ENCODE results near the gene LGR6. TPM values are rescaled to one million over a fixed set of nuclear protein-coding genes. Genes with fewer than 3 reads are reported as not detected.
A peak's percentile ranks its signal among the peaks of the same experiment; 100 is the strongest.

LGR6 gene
- total and polyA plus RNA-seq, 2 experiments from 2014 or later = 0.66 to 0.89 TPM

DNA sequence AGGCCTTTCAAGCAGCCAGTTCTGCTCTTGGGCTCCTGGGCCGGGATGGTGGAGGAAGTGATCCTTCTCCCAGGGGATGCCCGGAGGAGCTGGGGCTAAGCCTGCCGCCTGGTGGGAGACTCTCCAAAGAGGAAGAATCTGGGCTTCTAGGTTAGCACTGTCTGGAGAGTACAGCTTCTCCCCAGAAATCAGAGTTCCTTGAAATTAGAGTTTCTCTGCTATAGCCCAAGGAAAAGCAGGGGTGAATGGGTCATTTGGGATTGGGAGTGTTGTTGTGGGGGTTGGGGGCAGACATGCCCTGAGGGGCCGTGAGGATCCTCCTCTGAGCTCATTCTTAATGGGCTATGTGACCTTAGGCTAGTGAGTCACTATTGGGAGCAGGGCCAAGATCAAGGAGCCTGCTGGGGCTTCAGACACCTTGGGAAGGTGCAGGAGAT, 6.5 kb downstream of the LGR6 start:
- Histone ChIP-seq H3K36me3 (ENCODE audit: insufficient read depth) (no peaks in the 10 kb centered on the region), H3K9me2 (ENCODE audit: insufficient read depth) (no peaks in the 10 kb centered on the region), H3K27ac (ENCODE audit: low read depth) (no peak overlapping the region), H4K20me1 (replicated peaks; ENCODE audit: insufficient read depth) (no peaks in the 10 kb centered on the region), H3K4me3 (no peak overlapping the region), H3K79me2 (replicated peaks; ENCODE audit: insufficient read depth) (no peaks in the 10 kb centered on the region), H3K4me2 (no peak overlapping the region), H3F3A (replicated peaks; ENCODE audit: low read depth) (no peaks in the 10 kb centered on the region), H3K27me3 (ENCODE audit: insufficient read depth) (peaks cover 8% of the 10 kb centered on the region), H3K4me1 (ENCODE audit: insufficient read depth) (peaks cover 4% of the 10 kb centered on the region; the same call in 1 of the 2 replicates), H2AFZ (no peak overlapping the region)
- no peaks in the 10 kb centered on the region for H3K9me3 Mint-ChIP-seq
- H3K27me3 Mint-ChIP-seq (ENCODE audit: insufficient read depth, low read depth, poor library complexity) = peaks cover 18% of the 10 kb centered on the region
- no peak overlapping the region for H3K4me3 Mint-ChIP-seq
- H3K36me3 Mint-ChIP-seq (ENCODE audit: low read depth) = no peaks in the 10 kb centered on the region
- peak; percentile 53 for ATAC-seq
- H3K27ac Mint-ChIP-seq = no peak overlapping the region
- peaks cover 3% of the 10 kb centered on the region; the same call in 1 of the 3 replicates for H3K4me1 Mint-ChIP-seq
- peak; percentile 35 for DNase-seq (ENCODE audit: low spot score)
- no peak for TF ChIP-seq POLR2AphosphoS5 (IDR thresholded peaks at IDR 0.05; ENCODE audit: low read depth)
- TF ChIP-seq ZNF331 (CRISPR knock-in tag; IDR thresholded peaks at IDR 0.05; ENCODE audit: low read depth) = no peak
- TF ChIP-seq STAT1 (IDR thresholded peaks at IDR 0.05; ENCODE audit: unreplicated experiment) = no peak
- no peak for TF ChIP-seq JUNB (IDR thresholded peaks at IDR 0.05; ENCODE audit: unreplicated experiment)
- TF ChIP-seq, protein P1, sequence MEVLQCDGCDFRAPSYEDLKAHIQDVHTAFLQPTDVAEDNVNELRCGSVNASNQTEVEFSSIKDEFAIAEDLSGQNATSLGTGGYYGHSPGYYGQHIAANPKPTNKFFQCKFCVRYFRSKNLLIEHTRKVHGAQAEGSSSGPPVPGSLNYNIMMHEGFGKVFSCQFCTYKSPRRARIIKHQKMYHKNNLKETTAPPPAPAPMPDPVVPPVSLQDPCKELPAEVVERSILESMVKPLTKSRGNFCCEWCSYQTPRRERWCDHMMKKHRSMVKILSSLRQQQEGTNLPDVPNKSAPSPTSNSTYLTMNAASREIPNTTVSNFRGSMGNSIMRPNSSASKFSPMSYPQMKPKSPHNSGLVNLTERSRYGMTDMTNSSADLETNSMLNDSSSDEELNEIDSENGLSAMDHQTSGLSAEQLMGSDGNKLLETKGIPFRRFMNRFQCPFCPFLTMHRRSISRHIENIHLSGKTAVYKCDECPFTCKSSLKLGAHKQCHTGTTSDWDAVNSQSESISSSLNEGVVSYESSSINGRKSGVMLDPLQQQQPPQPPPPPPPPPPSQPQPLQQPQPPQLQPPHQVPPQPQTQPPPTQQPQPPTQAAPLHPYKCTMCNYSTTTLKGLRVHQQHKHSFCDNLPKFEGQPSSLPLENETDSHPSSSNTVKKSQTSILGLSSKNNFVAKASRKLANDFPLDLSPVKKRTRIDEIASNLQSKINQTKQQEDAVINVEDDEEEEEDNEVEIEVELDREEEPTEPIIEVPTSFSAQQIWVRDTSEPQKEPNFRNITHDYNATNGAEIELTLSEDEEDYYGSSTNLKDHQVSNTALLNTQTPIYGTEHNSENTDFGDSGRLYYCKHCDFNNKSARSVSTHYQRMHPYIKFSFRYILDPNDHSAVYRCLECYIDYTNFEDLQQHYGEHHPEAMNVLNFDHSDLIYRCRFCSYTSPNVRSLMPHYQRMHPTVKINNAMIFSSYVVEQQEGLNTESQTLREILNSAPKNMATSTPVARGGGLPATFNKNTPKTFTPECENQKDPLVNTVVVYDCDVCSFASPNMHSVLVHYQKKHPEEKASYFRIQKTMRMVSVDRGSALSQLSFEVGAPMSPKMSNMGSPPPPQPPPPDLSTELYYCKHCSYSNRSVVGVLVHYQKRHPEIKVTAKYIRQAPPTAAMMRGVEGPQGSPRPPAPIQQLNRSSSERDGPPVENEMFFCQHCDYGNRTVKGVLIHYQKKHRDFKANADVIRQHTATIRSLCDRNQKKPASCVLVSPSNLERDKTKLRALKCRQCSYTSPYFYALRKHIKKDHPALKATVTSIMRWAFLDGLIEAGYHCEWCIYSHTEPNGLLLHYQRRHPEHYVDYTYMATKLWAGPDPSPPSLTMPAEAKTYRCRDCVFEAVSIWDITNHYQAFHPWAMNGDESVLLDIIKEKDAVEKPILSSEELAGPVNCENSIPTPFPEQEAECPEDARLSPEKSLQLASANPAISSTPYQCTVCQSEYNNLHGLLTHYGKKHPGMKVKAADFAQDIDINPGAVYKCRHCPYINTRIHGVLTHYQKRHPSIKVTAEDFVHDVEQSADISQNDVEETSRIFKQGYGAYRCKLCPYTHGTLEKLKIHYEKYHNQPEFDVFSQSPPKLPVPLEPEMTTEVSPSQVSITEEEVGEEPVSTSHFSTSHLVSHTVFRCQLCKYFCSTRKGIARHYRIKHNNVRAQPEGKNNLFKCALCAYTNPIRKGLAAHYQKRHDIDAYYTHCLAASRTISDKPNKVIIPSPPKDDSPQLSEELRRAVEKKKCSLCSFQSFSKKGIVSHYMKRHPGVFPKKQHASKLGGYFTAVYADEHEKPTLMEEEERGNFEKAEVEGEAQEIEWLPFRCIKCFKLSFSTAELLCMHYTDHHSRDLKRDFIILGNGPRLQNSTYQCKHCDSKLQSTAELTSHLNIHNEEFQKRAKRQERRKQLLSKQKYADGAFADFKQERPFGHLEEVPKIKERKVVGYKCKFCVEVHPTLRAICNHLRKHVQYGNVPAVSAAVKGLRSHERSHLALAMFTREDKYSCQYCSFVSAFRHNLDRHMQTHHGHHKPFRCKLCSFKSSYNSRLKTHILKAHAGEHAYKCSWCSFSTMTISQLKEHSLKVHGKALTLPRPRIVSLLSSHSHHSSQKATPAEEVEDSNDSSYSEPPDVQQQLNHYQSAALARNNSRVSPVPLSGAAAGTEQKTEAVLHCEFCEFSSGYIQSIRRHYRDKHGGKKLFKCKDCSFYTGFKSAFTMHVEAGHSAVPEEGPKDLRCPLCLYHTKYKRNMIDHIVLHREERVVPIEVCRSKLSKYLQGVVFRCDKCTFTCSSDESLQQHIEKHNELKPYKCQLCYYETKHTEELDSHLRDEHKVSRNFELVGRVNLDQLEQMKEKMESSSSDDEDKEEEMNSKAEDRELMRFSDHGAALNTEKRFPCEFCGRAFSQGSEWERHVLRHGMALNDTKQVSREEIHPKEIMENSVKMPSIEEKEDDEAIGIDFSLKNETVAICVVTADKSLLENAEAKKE (CRISPR knock-in tag; IDR thresholded peaks at IDR 0.05) = no peak
- TF ChIP-seq ZNF114 (CRISPR knock-in tag; IDR thresholded peaks at IDR 0.05) = no peak

GRCh38 chr1:202200669-202201068, 7.1 kb downstream of the LGR6 start:
- Histone ChIP-seq H3K4me3 (no peak overlapping the region), H3K27ac (ENCODE audit: low read depth) (no peak overlapping the region), H2AFZ (no peak overlapping the region), H3K4me1 (ENCODE audit: insufficient read depth) (peaks cover 4% of the 10 kb centered on the region; the same call in 1 of the 2 replicates), H3K36me3 (ENCODE audit: insufficient read depth) (no peaks in the 10 kb centered on the region), H3K27me3 (ENCODE audit: insufficient read depth) (peaks cover 2% of the 10 kb centered on the region; the same call in 1 of the 2 replicates), H3K79me2 (replicated peaks; ENCODE audit: insufficient read depth) (no peaks in the 10 kb centered on the region), H3F3A (replicated peaks; ENCODE audit: low read depth) (no peaks in the 10 kb centered on the region), H3K4me2 (no peak overlapping the region), H3K9me2 (ENCODE audit: insufficient read depth) (no peaks in the 10 kb centered on the region), H4K20me1 (replicated peaks; ENCODE audit: insufficient read depth) (no peaks in the 10 kb centered on the region)
- Mint-ChIP-seq H3K27ac (no peak overlapping the region), H3K4me1 (peaks cover 3% of the 10 kb centered on the region; the same call in 1 of the 3 replicates), H3K4me3 (no peak overlapping the region), H3K27me3 (ENCODE audit: insufficient read depth, low read depth, poor library complexity) (peaks cover 13% of the 10 kb centered on the region), H3K36me3 (ENCODE audit: low read depth) (no peaks in the 10 kb centered on the region), H3K9me3 (no peaks in the 10 kb centered on the region)
- no peak for DNase-seq (ENCODE audit: low spot score)
- ATAC-seq = no peak
- TF ChIP-seq, protein P1 (CRISPR knock-in tag; IDR thresholded peaks at IDR 0.05) = no peak
- no peak for TF ChIP-seq JUNB (IDR thresholded peaks at IDR 0.05; ENCODE audit: unreplicated experiment)
- TF ChIP-seq CREB1 (CRISPR knock-in tag; IDR thresholded peaks at IDR 0.05; ENCODE audit: low read depth) = no peak

Measured in GM23338 (cell line).